Upper lobe of left lung (tissue), 6 donors: ENCODE data around the gene ATF6. TPM values are rescaled to one million over a fixed set of nuclear protein-coding genes. Genes with fewer than 3 reads are reported as not detected.
A peak's percentile ranks its signal among the peaks of the same experiment; 100 is the strongest.

Experiments
- ATAC-seq, 2 donors: fragments of 200-7000 bp; cut with Tn5 transposase; one replicate each; pipeline ENCODE4 v1.9.1; 2022; ENCODE audit warnings: mild to moderate bottlenecking in 2 of 2, moderate library complexity in 2 of 2; ENCODE audit not compliant: low FRiP score in 2 of 2
- DNase-seq, 2 donors: peaks; one replicate each; pipeline ENCODE4 v3.0.0-alpha.2; 2019 to 2020
- H3K27ac ChIP-seq, 4 donors: fragments of 200-600 bp; sonication (generic); one replicate each; pipeline ENCODE4 v1.5.1; 2016 to 2019
- H3K27me3 ChIP-seq, 4 donors: fragments of 200-600 bp; sonication (generic); one replicate each; pipeline ENCODE4 v1.5.1; 2017 to 2019
- H3K36me3 ChIP-seq, 4 donors: fragments of 200-600 bp; sonication (generic); one replicate each; pipeline ENCODE4 v1.5.1; 2016 to 2019
- H3K4me1 ChIP-seq, 4 donors: fragments of 200-600 bp; sonication (generic); one replicate each; pipeline ENCODE4 v1.5.1; 2018 to 2019
- H3K4me3 ChIP-seq, 4 donors: fragments of 200-600 bp; sonication (generic); one replicate each; pipeline ENCODE4 v1.5.1; 2017 to 2019; ENCODE audit warnings: mild to moderate bottlenecking in 2 of 4, moderate library complexity in 1 of 4
- H3K9me3 ChIP-seq, 4 donors: fragments of 200-600 bp; sonication (generic); one replicate each; pipeline ENCODE4 v1.5.1; 2018 to 2019
- EP300 ChIP-seq, 4 donors: sonication (generic); formaldehyde crosslinking; IDR thresholded peaks; one replicate each; pipeline ENCODE4 v1.5.1; 2017; ENCODE audit warnings: antibody characterized with exemption in 4 of 4, control low read depth in 2 of 4
- POLR2A ChIP-seq, 4 donors: fragments of 450-650 bp; IDR thresholded peaks; one replicate each; pipeline ENCODE4 v1.5.1; 2016 to 2017; ENCODE audit warnings: antibody characterized with exemption in 4 of 4, mild to moderate bottlenecking in 2 of 4
- POLR2AphosphoS5 ChIP-seq, 2 donors: sonication (generic); formaldehyde crosslinking; IDR thresholded peaks; one replicate each; pipeline ENCODE4 v1.5.1; 2017; ENCODE audit warnings: antibody characterized with exemption in 2 of 2
- WGBS, 2 donors: methylation state at CpG; one replicate each; pipeline ENCODE4 v1.1.5; 2017 to 2018; 5-methylcytosine and 5-hydroxymethylcytosine counted together
- total RNA-seq, 6 donors: library from RNA; depleted of rRNA in 4 of 6; stranded (reverse); fragments of >200 nt in 4 of 6; gene quantifications; one replicate each; pipeline versions ENCODE4 v1.1.0 to v1.2.1, GENCODE V29; 2016 to 2021
- TF ChIP-seq, protein P1 (sequence below), 6 experiments: fragments of 450-650 bp in 4 of 6; fragments of 200-600 bp in 2 of 6; sonication (generic) in 2 of 6; IDR thresholded peaks; one replicate each; pipeline ENCODE4 v1.5.1; 2016 to 2019; ENCODE audit warnings: antibody characterized with exemption in 6 of 6
- donor health status: DM: no; HTN: no; CAD: no; lungs with moderate emphysema.
- donor health status: DM: no; HTN: yes; CAD: no; lungs with severe emphysema.

ATF6 gene
- total RNA-seq, 6 donors from 2014 or later, result 14.2 to 36.7 (median 27.0) TPM

DNA sequence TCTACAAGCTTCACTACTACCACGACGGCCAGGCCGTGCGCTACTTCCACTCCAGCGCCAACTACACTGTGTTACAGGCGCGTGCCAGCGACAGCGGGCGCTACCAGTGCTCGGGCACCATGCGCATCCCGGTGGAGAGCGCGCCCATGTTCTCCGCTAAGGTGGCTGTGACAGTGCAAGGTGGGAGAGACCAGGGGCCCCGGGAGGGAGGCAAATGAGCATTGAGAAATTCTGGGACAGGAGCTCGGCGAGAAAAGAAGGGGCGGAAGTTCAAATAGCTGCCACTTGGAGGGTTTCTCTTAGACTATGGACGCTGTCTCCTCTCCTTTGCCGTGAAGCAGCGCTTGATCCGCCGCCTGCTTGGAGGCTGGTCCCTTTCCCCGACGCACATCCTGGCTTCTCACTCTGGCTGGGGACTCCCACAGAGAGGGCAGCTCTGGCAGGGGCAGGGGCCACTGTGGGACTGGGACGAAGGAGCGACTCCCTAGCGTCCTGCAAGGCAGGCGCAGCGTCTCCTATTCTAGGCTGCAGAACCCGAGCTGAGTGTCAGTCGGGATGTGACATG, 40.1 kb upstream of the ATF6 start:
- TF ChIP-seq, protein P1, sequence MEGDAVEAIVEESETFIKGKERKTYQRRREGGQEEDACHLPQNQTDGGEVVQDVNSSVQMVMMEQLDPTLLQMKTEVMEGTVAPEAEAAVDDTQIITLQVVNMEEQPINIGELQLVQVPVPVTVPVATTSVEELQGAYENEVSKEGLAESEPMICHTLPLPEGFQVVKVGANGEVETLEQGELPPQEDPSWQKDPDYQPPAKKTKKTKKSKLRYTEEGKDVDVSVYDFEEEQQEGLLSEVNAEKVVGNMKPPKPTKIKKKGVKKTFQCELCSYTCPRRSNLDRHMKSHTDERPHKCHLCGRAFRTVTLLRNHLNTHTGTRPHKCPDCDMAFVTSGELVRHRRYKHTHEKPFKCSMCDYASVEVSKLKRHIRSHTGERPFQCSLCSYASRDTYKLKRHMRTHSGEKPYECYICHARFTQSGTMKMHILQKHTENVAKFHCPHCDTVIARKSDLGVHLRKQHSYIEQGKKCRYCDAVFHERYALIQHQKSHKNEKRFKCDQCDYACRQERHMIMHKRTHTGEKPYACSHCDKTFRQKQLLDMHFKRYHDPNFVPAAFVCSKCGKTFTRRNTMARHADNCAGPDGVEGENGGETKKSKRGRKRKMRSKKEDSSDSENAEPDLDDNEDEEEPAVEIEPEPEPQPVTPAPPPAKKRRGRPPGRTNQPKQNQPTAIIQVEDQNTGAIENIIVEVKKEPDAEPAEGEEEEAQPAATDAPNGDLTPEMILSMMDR (IDR thresholded peaks at IDR 0.05), result peak in 4 of 6 experiments; percentile 18 to 58 (median 37)
- no peak for TF ChIP-seq POLR2AphosphoS5 (IDR thresholded peaks at IDR 0.05)
- peak overlapping the region; percentile 79 to 88 (median 84) for H3K27ac ChIP-seq
- H3K4me3 ChIP-seq, result peak overlapping the region; percentile 65 to 84 (median 68)
- ATAC-seq, result peak; percentile 35 to 53
- H3K36me3 ChIP-seq, result no peaks in the 10 kb centered on the region
- DNase-seq, result peak; percentile 56 to 87
- 0 to 1% methylated on average over 18 to 34 of the region's 34 CpGs for WGBS, 2 donors
- no peaks in the 10 kb centered on the region for H3K27me3 ChIP-seq
- peaks cover 10 to 22% (median 16%) of the 10 kb centered on the region in 4 donors for H3K4me1 ChIP-seq
- H3K9me3 ChIP-seq, result no peaks in the 10 kb centered on the region

DNA sequence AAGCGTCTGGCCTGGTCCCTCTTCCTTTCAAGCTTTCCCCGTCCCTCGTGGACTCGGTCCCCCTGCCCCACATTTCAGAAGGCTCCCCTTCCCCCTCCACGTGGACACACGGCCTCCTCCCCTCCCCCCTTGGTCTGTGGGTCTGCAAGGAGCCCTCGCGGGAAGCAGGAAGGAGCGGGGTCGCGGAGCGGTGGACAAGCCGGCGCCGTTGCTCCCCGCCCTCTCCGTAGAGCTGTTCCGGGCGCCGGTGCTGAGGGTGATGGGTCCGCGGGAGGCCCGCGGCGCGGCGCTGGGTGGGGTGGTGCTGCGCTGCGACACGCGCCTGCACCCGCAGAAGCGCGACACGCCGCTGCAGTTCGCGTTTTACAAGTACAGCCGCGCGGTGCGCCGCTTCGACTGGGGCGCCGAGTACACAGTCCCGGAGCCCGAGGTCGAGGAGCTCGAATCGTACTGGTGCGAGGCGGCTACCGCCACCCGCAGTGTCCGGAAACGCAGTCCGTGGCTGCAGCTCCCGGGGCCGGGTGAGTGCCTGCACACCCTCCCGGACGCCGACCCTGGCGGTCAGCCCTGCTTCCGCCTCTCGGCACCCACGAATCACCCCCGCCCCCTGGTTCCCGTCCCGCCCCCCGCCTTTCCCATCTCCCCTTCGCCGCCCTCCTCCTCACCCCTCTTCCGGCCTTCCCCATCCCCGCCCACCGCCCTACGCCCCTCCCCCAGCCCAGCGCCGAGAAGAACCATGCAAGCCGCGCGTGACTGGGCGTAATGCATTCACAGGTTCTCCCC, 39.5 kb upstream of the ATF6 start:
- H3K27ac ChIP-seq, result peak overlapping the region; percentile 79 to 88 (median 84)
- H3K36me3 ChIP-seq, result no peaks in the 10 kb centered on the region
- no peaks in the 10 kb centered on the region for H3K27me3 ChIP-seq
- peak overlapping the region; percentile 65 to 84 (median 68) for H3K4me3 ChIP-seq
- peaks cover 10 to 22% (median 16%) of the 10 kb centered on the region in 4 donors for H3K4me1 ChIP-seq
- WGBS, 2 donors, result 1 to 4% methylated on average over 14 to 71 of the region's 83 CpGs
- ATAC-seq (peak; percentile 83 to 93), DNase-seq (peak; percentile 90 to 94)
- no peaks in the 10 kb centered on the region for H3K9me3 ChIP-seq
- TF ChIP-seq EP300 (IDR thresholded peaks at IDR 0.05) (no peak), POLR2AphosphoS5 (IDR thresholded peaks at IDR 0.05) (peak; percentile 40 to 66), POLR2A (IDR thresholded peaks at IDR 0.05) (peak in 2 of 4 donors; percentile 42 to 81)
- TF ChIP-seq, protein P1 (IDR thresholded peaks at IDR 0.05), result peak in 4 of 6 experiments; percentile 17 to 63 (median 20)

- DNase-seq (no peak), ATAC-seq (peak in 1 of 2 donors; percentile 20)
- H3K27me3 ChIP-seq, result no peaks in the 10 kb centered on the region
- no peaks in the 10 kb centered on the region for H3K9me3 ChIP-seq
- peak overlapping the region; percentile 79 to 88 (median 84) for H3K27ac ChIP-seq
- TF ChIP-seq POLR2AphosphoS5 (IDR thresholded peaks at IDR 0.05) (no peak), POLR2A (IDR thresholded peaks at IDR 0.05) (peak in 1 of 4 donors; percentile 36)
- H3K4me3 ChIP-seq, result peak overlapping the region; percentile 65 to 84 (median 68)
- no peaks in the 10 kb centered on the region for H3K36me3 ChIP-seq
- 7 to 8% methylated on average over 12 to 37 of the region's 38 CpGs for WGBS, 2 donors
- peaks cover 10 to 22% (median 16%) of the 10 kb centered on the region in 4 donors for H3K4me1 ChIP-seq
Measured at GRCh38 chr1:161727256-161727924, 38.7 kb upstream of the ATF6 start.

GRCh38 chr1:161728376-161729226, 37.5 kb upstream of the ATF6 start:
- WGBS, 2 donors, result 72 to 92% methylated on average over 7 of the region's 7 CpGs
- ATAC-seq (no peak), DNase-seq (no peak)
- Histone ChIP-seq H3K9me3 (no peaks in the 10 kb centered on the region), H3K4me3 (no peak overlapping the region), H3K27ac (no peak overlapping the region), H3K27me3 (no peaks in the 10 kb centered on the region), H3K4me1 (peaks cover 10 to 22% (median 16%) of the 10 kb centered on the region in 4 donors), H3K36me3 (no peaks in the 10 kb centered on the region)
- TF ChIP-seq EP300 (IDR thresholded peaks at IDR 0.05), result no peak
- no peak for TF ChIP-seq POLR2AphosphoS5 (IDR thresholded peaks at IDR 0.05)
- TF ChIP-seq, protein P1 (IDR thresholded peaks at IDR 0.05), result no peak
- no peak for TF ChIP-seq POLR2A (IDR thresholded peaks at IDR 0.05)
